Nephron (organoid): ENCODE measurements around the gene POP7.
"Not testable (repeated sequence)": the region's sequence is repeated elsewhere in the genome, so short reads cannot be mapped to it uniquely, and the experiment has no call there.

ENCODE experiments used
- H3K27ac Mint-ChIP-seq, 3 experiments: 2 replicates each; pipeline ENCODE4 v1.8.0; 2020; ENCODE audit warnings: mixed read lengths in 3 of 3, mild to moderate bottlenecking in 2 of 3, moderate library complexity in 1 of 3
- H3K27me3 Mint-ChIP-seq: 2 replicates; pipeline ENCODE4 v1.8.0; 2021; ENCODE audit warnings: low read depth, mild to moderate bottlenecking, moderate library complexity, mixed read lengths
- H3K36me3 Mint-ChIP-seq: 2 replicates; pipeline ENCODE4 v1.8.0; 2020; ENCODE audit warnings: low read depth, mixed read lengths
- H3K4me1 Mint-ChIP-seq: 2 replicates; pipeline ENCODE4 v1.8.0; 2020; ENCODE audit warnings: mixed read lengths
- H3K4me3 Mint-ChIP-seq, 3 experiments: 2 replicates each; pipeline ENCODE4 v1.8.0; 2020; ENCODE audit warnings: mild to moderate bottlenecking in 3 of 3, mixed read lengths in 3 of 3, moderate library complexity in 2 of 3
- H3K9me3 Mint-ChIP-seq: 2 replicates; pipeline ENCODE4 v1.8.0; 2020; ENCODE audit warnings: mixed read lengths
- TF ChIP-seq, protein P1 (sequence below), 3 experiments: fragments of 200-600 bp; sonication (generic); IDR thresholded peaks; one replicate each; pipeline ENCODE4 v1.5.0; 2021; ENCODE audit warnings: antibody characterized with exemption in 3 of 3; ENCODE audit not compliant: unreplicated experiment in 3 of 3

The POP7 gene

GRCh38 chr7:100696123-100696521 is 9.8 kb upstream of the POP7 start:
- no peaks in the 10 kb centered on the region for H3K36me3 Mint-ChIP-seq
- TF ChIP-seq, protein P1, sequence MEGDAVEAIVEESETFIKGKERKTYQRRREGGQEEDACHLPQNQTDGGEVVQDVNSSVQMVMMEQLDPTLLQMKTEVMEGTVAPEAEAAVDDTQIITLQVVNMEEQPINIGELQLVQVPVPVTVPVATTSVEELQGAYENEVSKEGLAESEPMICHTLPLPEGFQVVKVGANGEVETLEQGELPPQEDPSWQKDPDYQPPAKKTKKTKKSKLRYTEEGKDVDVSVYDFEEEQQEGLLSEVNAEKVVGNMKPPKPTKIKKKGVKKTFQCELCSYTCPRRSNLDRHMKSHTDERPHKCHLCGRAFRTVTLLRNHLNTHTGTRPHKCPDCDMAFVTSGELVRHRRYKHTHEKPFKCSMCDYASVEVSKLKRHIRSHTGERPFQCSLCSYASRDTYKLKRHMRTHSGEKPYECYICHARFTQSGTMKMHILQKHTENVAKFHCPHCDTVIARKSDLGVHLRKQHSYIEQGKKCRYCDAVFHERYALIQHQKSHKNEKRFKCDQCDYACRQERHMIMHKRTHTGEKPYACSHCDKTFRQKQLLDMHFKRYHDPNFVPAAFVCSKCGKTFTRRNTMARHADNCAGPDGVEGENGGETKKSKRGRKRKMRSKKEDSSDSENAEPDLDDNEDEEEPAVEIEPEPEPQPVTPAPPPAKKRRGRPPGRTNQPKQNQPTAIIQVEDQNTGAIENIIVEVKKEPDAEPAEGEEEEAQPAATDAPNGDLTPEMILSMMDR (IDR thresholded peaks at IDR 0.05; ENCODE audit: unreplicated experiment in 3 of 3), result no peak
- no peaks in the 10 kb centered on the region for H3K9me3 Mint-ChIP-seq
- H3K4me3 Mint-ChIP-seq, result peak overlapping the region; percentile 80 to 81 (median 81)
- H3K27ac Mint-ChIP-seq, result peak overlapping the region; percentile 72 to 82 (median 73)
- peaks cover 17% of the 10 kb centered on the region for H3K27me3 Mint-ChIP-seq
- peaks cover 18% of the 10 kb centered on the region for H3K4me1 Mint-ChIP-seq

- Mint-ChIP-seq H3K36me3 (no peaks in the 10 kb centered on the region), H3K27me3 (peaks cover 20% of the 10 kb centered on the region), H3K4me1 (no peaks in the 10 kb centered on the region), H3K9me3 (no peaks in the 10 kb centered on the region), H3K4me3 (no peak overlapping the region), H3K27ac (no peak overlapping the region)
- TF ChIP-seq, protein P1 (IDR thresholded peaks at IDR 0.05; ENCODE audit: unreplicated experiment in 3 of 3), result no peak
Observed at GRCh38 chr7:100699018-100699417, 6.9 kb upstream of the POP7 start.

DNA sequence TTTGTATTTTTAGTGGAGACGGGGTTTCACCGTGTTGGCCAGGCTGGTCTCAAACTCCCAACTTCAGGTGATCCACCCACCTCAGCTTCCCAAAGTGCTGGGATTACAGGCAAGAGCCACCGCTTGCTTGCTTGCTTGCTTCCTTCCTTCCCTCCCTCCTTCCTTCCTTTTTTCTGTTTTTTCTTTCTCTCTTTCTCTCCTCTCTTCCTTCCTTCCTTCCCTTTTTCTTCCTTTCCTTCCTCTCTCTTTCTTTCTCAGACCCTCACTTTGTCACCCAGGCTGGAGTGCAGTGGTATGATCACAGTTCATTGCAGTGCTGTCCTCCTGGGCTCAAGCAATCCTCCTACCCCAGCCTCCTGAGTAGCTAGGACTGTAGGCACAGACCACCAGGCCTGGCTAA is 4.8 kb upstream of the POP7 start:
- not testable (repeated sequence) for H3K36me3 Mint-ChIP-seq, H3K27ac Mint-ChIP-seq

DNA sequence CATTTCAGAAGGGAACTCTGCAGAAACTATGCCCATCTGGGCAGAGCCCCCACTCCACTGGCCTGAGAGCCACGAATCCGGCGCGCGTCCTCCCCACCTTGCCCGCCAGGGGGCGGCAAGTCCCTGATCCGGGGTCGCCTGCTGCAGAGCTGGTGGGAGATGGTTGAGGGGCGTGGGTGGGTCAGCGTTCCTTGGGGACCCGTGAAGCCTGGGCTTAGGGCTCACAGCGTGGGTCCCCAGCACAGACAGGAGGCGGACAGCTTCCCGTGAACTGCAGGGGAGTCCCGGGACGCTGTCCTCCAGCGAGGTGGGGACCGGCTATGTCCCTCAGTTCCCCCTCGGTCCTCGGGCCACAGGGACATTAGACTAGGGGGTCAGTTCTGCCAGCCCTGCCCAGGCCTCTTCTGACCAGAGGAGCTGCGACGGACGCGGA is 585 bp upstream of the POP7 start:
- Mint-ChIP-seq H3K27ac (peak overlapping the region; percentile 91 to 97 (median 96)), H3K27me3 (peaks cover 4% of the 10 kb centered on the region), H3K36me3 (no peaks in the 10 kb centered on the region), H3K4me1 (peaks cover 7% of the 10 kb centered on the region), H3K9me3 (no peaks in the 10 kb centered on the region), H3K4me3 (peak overlapping the region; percentile 98 to 99 (median 99))
- TF ChIP-seq, protein P1 (IDR thresholded peaks at IDR 0.05; ENCODE audit: unreplicated experiment in 3 of 3), result peak; percentile 96 to 98 (median 96)

More for the DNA sequence above, 4.8 kb upstream of the POP7 start:
- not testable (repeated sequence) for H3K9me3 Mint-ChIP-seq, H3K4me3 Mint-ChIP-seq, H3K4me1 Mint-ChIP-seq
- peaks cover 16% of the 10 kb centered on the region for H3K27me3 Mint-ChIP-seq

DNA sequence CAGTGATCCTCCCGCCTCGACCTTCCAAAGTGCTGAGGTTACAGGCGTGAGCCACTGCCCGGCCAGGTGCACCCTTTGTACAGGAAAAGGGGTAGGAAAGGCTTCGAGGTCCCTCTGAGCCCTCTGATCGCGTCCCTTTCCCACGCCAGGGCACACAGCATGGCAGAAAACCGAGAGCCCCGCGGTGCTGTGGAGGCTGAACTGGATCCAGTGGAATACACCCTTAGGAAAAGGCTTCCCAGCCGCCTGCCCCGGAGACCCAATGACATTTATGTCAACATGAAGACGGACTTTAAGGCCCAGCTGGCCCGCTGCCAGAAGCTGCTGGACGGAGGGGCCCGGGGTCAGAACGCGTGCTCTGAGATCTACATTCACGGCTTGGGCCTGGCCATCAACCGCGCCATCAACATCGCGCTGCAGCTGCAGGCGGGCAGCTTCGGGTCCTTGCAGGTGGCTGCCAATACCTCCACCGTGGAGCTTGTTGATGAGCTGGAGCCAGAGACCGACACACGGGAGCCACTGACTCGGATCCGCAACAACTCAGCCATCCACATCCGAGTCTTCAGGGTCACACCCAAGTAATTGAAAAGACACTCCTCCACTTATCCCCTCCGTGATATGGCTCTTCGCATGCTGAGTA is 871 bp downstream of the POP7 start:
- Mint-ChIP-seq H3K27me3 (no peaks in the 10 kb centered on the region), H3K4me3 (peak overlapping the region; percentile 98 to 99 (median 99)), H3K9me3 (no peaks in the 10 kb centered on the region), H3K4me1 (peaks cover 7% of the 10 kb centered on the region), H3K36me3 (no peaks in the 10 kb centered on the region), H3K27ac (peak overlapping the region; percentile 16 to 97 (median 91))
- TF ChIP-seq, protein P1 (IDR thresholded peaks at IDR 0.05; ENCODE audit: unreplicated experiment in 3 of 3), result no peak

DNA sequence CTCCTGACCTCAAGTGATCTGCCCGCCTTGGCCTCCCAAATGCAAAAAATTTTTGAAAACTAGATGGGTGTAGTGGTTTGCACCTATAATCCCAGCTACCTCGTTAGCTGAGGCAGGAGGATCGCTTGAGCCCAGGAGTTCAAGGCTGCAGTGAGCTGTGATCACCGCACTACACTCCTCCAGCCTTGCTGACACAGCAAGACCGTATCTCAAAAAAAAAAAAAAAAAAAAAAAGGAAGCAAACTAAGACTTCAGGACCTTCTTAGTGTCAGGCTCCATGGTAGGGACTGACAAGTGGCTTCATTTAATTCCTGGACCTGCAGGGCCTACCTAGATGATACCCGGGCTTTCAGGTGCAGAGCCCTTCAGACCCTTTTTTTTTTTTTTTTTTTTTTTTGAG is 2.5 kb downstream of the POP7 start:
- Mint-ChIP-seq H3K36me3 (no peaks in the 10 kb centered on the region), H3K4me3 (peak overlapping the region in 2 of 3 experiments; percentile 53 to 72), H3K27me3 (no peaks in the 10 kb centered on the region), H3K9me3 (no peaks in the 10 kb centered on the region), H3K27ac (no peak overlapping the region), H3K4me1 (peaks cover 7% of the 10 kb centered on the region)
- TF ChIP-seq, protein P1 (IDR thresholded peaks at IDR 0.05; ENCODE audit: unreplicated experiment in 3 of 3), result no peak
